Adrenal gland (tissue), 12 donors: Measurements from ENCODE around the gene ARHGEF16. TPM values are rescaled to one million over a fixed set of nuclear protein-coding genes. Genes with fewer than 3 reads are reported as not detected.

Experiments
- DNase-seq, 7 donors: peaks; one replicate each; pipeline ENCODE4 v3.0.0-alpha.2; 2019 to 2020
- H3K27ac ChIP-seq, 5 donors: fragments of 200-600 bp; sonication (generic) in 4 of 5; 1 replicate in 3 of 5; 2 replicates in 2 of 5; pipeline versions ENCODE4 v1.5.1 to v1.8.0; 2016 to 2020; ENCODE audit warnings: mild to moderate bottlenecking in 1 of 5
- H3K27me3 ChIP-seq: fragments of 200-600 bp; 2 replicates; pipeline ENCODE4 v1.8.0; 2021
- H3K36me3 ChIP-seq, 2 donors: fragments of 200-600 bp; replicated peaks in 1 of 2; 1 replicate in 1 of 2; 2 replicates in 1 of 2; pipeline versions ENCODE4 v1.5.1 to v1.8.0; 2018 to 2022
- H3K4me1 ChIP-seq, 2 donors: fragments of 200-600 bp; replicated peaks in 1 of 2; 1 replicate in 1 of 2; 2 replicates in 1 of 2; pipeline versions ENCODE4 v1.5.1 to v1.8.0; 2018 to 2021
- H3K4me3 ChIP-seq, 4 donors: fragments of 200-600 bp; sonication (generic) in 3 of 4; one replicate each; pipeline ENCODE4 v1.5.1; 2016 to 2018
- H3K9me3 ChIP-seq, 3 donors: fragments of 200-600 bp; sonication (generic) in 1 of 3; replicated peaks in 1 of 3; 1 replicate in 2 of 3; 2 replicates in 1 of 3; pipeline versions ENCODE4 v1.5.1 to v1.8.0; 2016 to 2021
- CTCF ChIP-seq, 6 experiments: fragments of 450-650 bp in 4 of 6; fragments of 200-600 bp in 2 of 6; sonication (generic) in 1 of 6; IDR thresholded peaks; 1 replicate in 5 of 6; 2 replicates in 1 of 6; pipeline versions ENCODE4 v1.5.1 to v1.8.0; 2016 to 2021; ENCODE audit warnings: antibody characterized with exemption in 6 of 6, mild to moderate bottlenecking in 2 of 6, moderate library complexity in 1 of 6
- POLR2A ChIP-seq, 2 donors: fragments of 450-650 bp; IDR thresholded peaks; one replicate each; pipeline ENCODE4 v1.6.1; 2017; ENCODE audit warnings: antibody characterized with exemption in 2 of 2, mild to moderate bottlenecking in 2 of 2, moderate library complexity in 1 of 2
- WGBS, 4 donors: extraction: QIAGEN DNeasy Blood & Tissue Kit in 2 of 4; methylation state at CpG; one replicate each; pipeline versions ENCODE4 v1.1.5 to v1.1.7; 2013 to 2017; 5-methylcytosine and 5-hydroxymethylcytosine counted together
- intact Hi-C, 2 donors: fragments of 100-400 bp; cut with DNase I; formaldehyde crosslinking; loops; one replicate each; pipeline versions ENCODE4 v1.14.1 to v1.15.0; 2022 to 2023
- polyA plus RNA-seq, 3 donors: library from polyadenylated mRNA; stranded (reverse); fragments of 200-250 nt in 2 of 3; fragments of 350-450 nt in 1 of 3; fragmentation: Illumina TruSeq in 1 of 3; extraction: RNeasy Lipid Tissue Mini Kit (QIAGEN cat#74804) in 1 of 3; gene quantifications; one replicate each; pipeline ENCODE4 v1.2.3, GENCODE V29; 2013 to 2014
- total RNA-seq, 9 donors: library from RNA; depleted of rRNA in 4 of 9; stranded (reverse); fragments of >200 nt in 4 of 9; fragments of 120-200 nt in 1 of 9; fragmentation: NEBNext Ultra II Directional in 1 of 9; extraction: Animal tissue kit (Norgen Biotek cat#: 25700) in 1 of 9; gene quantifications; one replicate each; pipeline versions ENCODE4 v1.1.0 to v1.2.4, GENCODE V29; 2013 to 2023
- donor health status: healthy with polysubstance abuse.
- donor health status: Bipolar disorder and iron deficiency.
- donor health status: DM: yes; HTN: yes; CAD: no.
- donor health status: DM: no; HTN: no; CAD: no.
- donor health status: DM: no; HTN: no; CAD: no.
- donor health status: DM: yes; HTN: yes; CAD: no.

Gene ARHGEF16
- total and polyA plus RNA-seq, 12 donors = 0.11 to 3.1 (median 0.83) TPM

GRCh38 chr1:3434406-3435110, 19.9 kb upstream of the ARHGEF16 start:
- no peaks in the 10 kb centered on the region for H3K36me3 ChIP-seq
- H3K27ac ChIP-seq = no peak overlapping the region
- TF ChIP-seq CTCF (IDR thresholded peaks at IDR 0.05) = no peak
- no peak overlapping the region for H3K4me3 ChIP-seq
- no peaks in the 10 kb centered on the region for H3K27me3 ChIP-seq
- 83 to 88% (median 85%) methylated on average over 38 to 40 of the region's 40 CpGs for WGBS, 4 donors
- DNase-seq = no peak
- H3K9me3 ChIP-seq = no peaks in the 10 kb centered on the region
- intact Hi-C loops = no loop called here
- no peaks in the 10 kb centered on the region for H3K4me1 ChIP-seq

- DNase-seq = no peak
- intact Hi-C loops = no loop called here
- no peaks in the 10 kb centered on the region for H3K4me1 ChIP-seq
- no peaks in the 10 kb centered on the region for H3K9me3 ChIP-seq
- TF ChIP-seq CTCF (IDR thresholded peaks at IDR 0.05) (no peak), POLR2A (IDR thresholded peaks at IDR 0.05) (no peak)
- WGBS, 4 donors = 72 to 78% (median 75%) methylated on average over 15 to 21 of the region's 21 CpGs
- no peak overlapping the region for H3K4me3 ChIP-seq
- no peaks in the 10 kb centered on the region for H3K27me3 ChIP-seq
- H3K36me3 ChIP-seq = no peaks in the 10 kb centered on the region
- no peak overlapping the region for H3K27ac ChIP-seq
These were observed 18.8 kb upstream of the ARHGEF16 start for GRCh38 chr1:3435666-3436065.

GRCh38 chr1:3436451-3436850, 18.0 kb upstream of the ARHGEF16 start:
- Histone ChIP-seq H3K27ac (no peak overlapping the region), H3K4me3 (no peak overlapping the region), H3K4me1 (no peaks in the 10 kb centered on the region), H3K9me3 (no peaks in the 10 kb centered on the region), H3K36me3 (no peaks in the 10 kb centered on the region), H3K27me3 (peaks cover 1% of the 10 kb centered on the region)
- TF ChIP-seq CTCF (IDR thresholded peaks at IDR 0.05) = no peak
- no peak for TF ChIP-seq POLR2A (IDR thresholded peaks at IDR 0.05)
- intact Hi-C loops = no loop called here
- WGBS, 4 donors = 84 to 90% (median 84%) methylated on average over 10 to 11 of the region's 11 CpGs
- no peak for DNase-seq

- TF ChIP-seq CTCF (IDR thresholded peaks at IDR 0.05) (no peak), POLR2A (IDR thresholded peaks at IDR 0.05) (no peak)
- no peaks in the 10 kb centered on the region for H3K9me3 ChIP-seq
- no peak overlapping the region for H3K27ac ChIP-seq
- intact Hi-C loops = no loop called here
- no peak for DNase-seq
- no peak overlapping the region for H3K4me3 ChIP-seq
- H3K4me1 ChIP-seq = no peaks in the 10 kb centered on the region
- H3K27me3 ChIP-seq = peaks cover 2% of the 10 kb centered on the region
- no peaks in the 10 kb centered on the region for H3K36me3 ChIP-seq
- WGBS, 4 donors = 72 to 83% (median 77%) methylated on average over 10 to 14 of the region's 14 CpGs
These were observed 17.6 kb upstream of the ARHGEF16 start for GRCh38 chr1:3436901-3437300.
